HTR-8/SVneo (cell line): ENCODE data around the gene TRHDE.
"Not testable (repeated sequence)": the region's sequence is repeated elsewhere in the genome, so short reads cannot be mapped to it uniquely, and the experiment has no call there.

Source experiments
- DNase-seq: peaks from one replicate; pipeline ENCODE4 v3.0.0; 2011; ENCODE audit warnings: low spot score, mixed read lengths; ENCODE audit not compliant: insufficient read length
- FAIRE-seq: peaks from 2 replicates; lab custom pipeline; 2011; peaks lifted over from hg19 to GRCh38; lab: Jason Lieb, UNC

Gene TRHDE

DNA sequence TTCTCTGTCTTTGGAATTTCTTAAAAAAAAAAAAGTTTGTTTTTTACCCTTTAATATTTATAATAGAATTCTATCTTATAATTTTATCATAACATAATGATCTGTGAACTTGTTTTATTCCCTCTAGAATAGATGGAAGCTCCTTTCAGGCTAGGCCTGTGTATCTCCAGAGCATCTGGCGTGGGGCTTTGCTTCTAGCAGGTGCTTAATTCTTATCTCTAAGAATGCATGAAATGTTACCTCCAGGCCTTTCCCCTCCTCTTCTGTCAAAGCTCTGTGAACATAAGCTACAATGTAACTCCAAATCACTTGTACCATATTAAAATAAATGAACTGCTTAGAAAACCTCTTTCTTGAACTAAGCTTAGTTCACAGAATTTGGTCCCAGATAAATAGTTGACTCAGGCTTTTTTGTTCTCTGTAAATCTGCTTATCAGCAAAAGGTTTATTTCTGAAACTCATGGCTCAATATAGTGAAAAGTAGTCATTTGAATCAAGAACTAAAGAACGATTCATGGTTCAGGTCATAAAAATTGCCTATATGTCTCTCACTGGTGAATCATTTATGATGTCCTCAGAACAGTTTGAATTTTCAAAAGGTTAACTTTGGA, 407.1 kb downstream of the TRHDE start:
- FAIRE-seq (no peak), DNase-seq (no peak)

DNA sequence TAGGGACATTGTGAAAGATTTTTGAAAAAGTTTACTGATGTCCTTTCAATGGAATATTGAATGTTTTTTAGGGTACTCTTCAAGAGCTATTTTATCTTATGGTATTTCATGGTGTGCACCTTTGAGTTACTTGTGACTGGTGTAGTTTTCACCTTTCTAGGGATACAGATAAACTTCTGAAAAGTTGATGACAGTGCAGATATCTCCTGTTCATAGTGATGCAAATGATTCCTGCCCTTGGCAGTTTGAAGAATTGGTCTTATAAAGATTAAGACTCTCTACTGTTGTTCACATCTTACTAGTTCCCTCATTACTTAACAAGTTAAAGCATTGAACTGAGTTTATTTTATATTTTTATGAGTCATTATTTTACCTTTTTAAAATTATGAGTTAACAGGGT, 408.9 kb downstream of the TRHDE start:
- DNase-seq (no peak), FAIRE-seq (no peak)

DNA sequence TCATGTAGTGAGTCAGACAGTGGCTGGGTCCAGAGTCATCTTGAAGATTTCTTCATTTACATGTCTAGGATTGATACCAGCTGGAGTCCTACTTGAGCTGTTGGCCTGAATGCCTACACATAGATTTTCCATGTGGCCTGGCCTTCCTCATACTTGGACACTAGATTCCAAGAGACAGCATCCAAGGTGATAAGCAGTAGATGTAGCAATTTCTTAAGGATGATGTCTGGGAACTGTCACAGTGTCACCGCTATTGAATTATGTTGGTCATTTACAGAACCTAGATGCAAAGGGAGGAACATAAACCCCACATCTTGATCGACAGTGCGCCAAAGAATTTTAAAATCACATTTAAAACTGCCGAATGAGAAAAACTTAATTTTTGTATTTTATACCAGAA, 412.3 kb downstream of the TRHDE start:
- FAIRE-seq (no peak), DNase-seq (no peak)

DNA sequence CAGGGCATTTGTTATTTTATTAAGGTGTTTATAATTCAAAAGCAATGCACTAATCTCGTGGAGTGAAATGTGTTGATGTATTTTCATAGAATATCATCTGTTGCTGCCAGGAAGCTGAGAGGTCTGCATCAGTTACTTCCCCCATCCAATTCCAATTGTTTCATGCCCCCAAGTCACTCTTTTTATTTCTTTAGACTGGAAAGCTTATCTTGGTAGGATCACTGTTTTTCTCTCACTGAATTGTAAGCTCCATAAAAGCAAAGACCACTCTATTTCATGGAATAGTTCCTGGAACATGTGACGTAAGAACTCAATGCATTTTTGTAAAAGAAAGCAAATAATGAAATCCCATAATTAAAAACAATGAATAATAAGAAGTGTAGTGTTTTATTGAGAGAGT, 420.2 kb downstream of the TRHDE start:
- FAIRE-seq = no peak
- DNase-seq = no peak

DNA sequence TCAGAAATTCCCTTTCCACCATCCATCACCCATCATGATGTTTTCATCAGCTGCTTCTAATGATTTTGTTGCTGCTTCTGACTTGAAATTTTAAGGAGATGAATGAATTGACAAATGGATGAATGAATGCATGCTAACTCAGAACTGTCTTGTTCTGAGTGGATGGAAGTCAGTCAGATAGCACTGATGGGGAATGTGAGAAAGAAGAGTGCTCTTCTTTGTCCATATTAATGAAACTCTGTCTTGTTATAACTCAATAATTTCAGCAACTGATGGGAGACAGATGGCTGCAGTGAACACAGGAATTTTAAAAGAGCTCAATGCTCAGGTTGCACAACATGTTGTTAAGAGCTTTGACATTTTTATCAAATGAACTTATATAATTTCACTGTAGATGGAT, 422.0 kb downstream of the TRHDE start:
- no peak for DNase-seq
- no peak for FAIRE-seq

DNA sequence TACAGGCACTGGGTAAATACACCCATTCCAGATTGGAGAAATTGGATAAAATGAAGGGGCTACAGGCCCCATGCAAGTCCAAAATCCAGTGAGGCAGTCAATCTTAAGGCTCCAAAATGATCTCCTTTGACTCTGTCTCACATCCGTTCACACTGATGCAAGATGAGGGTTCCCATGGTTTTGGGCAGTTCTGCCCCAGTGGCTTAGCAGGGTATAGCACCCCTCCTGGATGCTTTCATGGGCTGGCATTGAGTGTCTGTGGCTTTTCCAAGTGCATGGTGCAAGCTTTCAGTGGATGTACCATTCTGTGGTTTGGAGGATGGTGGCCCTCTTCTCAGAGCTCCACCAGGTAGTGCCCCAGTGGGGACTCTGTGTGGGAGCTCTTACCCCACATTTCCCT, 427.2 kb downstream of the TRHDE start:
- DNase-seq (no peak), FAIRE-seq (no peak)

DNA sequence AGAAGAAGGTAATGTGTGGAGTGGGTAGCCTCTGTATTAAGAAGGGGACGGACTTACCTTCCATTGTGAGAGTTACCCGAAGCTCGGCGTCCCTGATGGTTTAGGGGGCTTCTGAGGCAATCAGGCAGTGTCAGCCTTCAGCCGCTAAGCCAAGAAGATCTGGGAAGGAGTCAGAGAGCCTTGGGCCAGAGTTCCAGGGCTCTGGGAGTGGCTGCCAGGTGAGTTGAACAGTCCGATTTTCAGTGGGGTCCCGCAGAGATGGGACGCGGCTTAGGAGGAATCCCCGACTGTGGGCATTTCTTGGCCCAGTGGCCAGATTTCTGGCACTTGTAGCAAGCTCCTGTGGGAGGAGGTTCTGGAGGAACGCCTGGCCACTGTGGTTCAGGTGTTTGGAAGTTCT, 439.9 kb downstream of the TRHDE start:
- DNase-seq, FAIRE-seq: not testable (repeated sequence)

DNA sequence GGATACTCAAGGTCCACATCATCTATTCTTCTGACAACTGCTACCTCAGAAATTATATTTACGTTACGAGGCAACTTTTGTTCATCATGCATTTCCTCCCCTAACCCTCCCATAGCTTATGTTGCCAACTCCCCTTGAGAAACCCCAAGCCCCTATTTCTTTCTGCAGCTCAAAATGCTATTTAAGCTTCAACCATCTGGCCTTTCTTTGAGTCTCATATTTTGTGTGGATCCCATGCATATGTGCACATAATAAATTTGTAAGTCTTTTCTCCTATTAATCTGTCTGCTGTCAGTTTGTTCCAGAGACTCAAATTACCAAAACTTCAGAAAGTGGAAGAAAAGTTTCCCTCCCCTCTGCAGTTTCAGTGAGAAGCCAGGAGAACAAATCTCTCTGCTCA, 444.1 kb downstream of the TRHDE start:
- no peak for FAIRE-seq
- no peak for DNase-seq

DNA sequence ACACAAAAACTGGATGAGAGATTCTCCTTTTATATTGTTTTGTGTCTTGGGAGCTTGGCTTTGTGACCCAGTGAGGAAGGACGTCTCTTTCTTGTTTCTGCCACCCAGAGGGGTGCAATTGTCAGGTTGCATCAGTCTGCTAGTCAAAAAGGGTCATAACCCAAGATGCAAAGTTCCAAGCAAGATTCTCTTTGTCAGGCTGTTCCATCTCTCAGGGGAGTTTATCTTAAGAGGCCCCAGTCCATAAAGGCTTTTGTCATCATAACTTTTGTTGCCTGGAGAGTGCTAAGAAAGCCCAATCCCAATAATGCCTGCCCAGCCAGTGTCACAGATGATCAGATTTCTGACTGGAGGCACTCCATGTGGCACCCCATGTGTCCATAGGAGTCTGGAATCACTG, 444.9 kb downstream of the TRHDE start:
- FAIRE-seq (no peak), DNase-seq (no peak)
